NCI-H2196 treated with DMSO at 0.1 percent for 48 hours (cell line): ENCODE data around the gene BRCA2.

Source experiments
- DNase-seq: peaks from one replicate; lab custom pipeline; 2025; ENCODE audit not compliant: unreplicated experiment; lab: John Stamatoyannopoulos, UW

The BRCA2 gene

GRCh38 chr13:32315238-32316027 is at the start of gene BRCA2, which contains the start of gene ZAR1L:
Gene BRCA2 (plus strand): TSS chr13:32315508. CDS start chr13:32316461, 953 bp downstream.
Gene ZAR1L (minus strand): TSS chr13:32315363. CDS start chr13:32311925, 3,438 bp downstream.
- DNase-seq = peak; percentile 35

- no peak for DNase-seq
Observed at GRCh38 chr13:32265726-32266125, 49.6 kb upstream of the BRCA2 start.

GRCh38 chr13:32266130-32266529 is 49.2 kb upstream of the BRCA2 start:
- no peak for DNase-seq

- no peak for DNase-seq
Observed at GRCh38 chr13:32267836-32268439, 47.4 kb upstream of the BRCA2 start.

GRCh38 chr13:32272021-32272683 is 43.2 kb upstream of the BRCA2 start:
- DNase-seq = no peak

- DNase-seq = no peak
Observed at GRCh38 chr13:32277839-32278238, 37.5 kb upstream of the BRCA2 start.

- no peak for DNase-seq
Observed at GRCh38 chr13:32278426-32278825, 36.9 kb upstream of the BRCA2 start.

GRCh38 chr13:32281096-32281495 is 34.2 kb upstream of the BRCA2 start:
- no peak for DNase-seq

- DNase-seq = no peak
Observed at GRCh38 chr13:32282096-32282711, 33.1 kb upstream of the BRCA2 start.

GRCh38 chr13:32284927-32285632 is 30.2 kb upstream of the BRCA2 start:
- no peak for DNase-seq

- DNase-seq = no peak
Observed at GRCh38 chr13:32285633-32285965, 29.7 kb upstream of the BRCA2 start.

- no peak for DNase-seq
Observed at GRCh38 chr13:32297206-32297605, 18.1 kb upstream of the BRCA2 start.

GRCh38 chr13:32298695-32299094 is 16.6 kb upstream of the BRCA2 start:
- no peak for DNase-seq

- DNase-seq = no peak
Observed at GRCh38 chr13:32299893-32300292, 15.4 kb upstream of the BRCA2 start.

- no peak for DNase-seq
Observed at GRCh38 chr13:32300406-32300805, 14.9 kb upstream of the BRCA2 start.

- no peak for DNase-seq
Observed at GRCh38 chr13:32300920-32301319, 14.4 kb upstream of the BRCA2 start.

- DNase-seq = no peak
Observed at GRCh38 chr13:32302461-32302860, 12.8 kb upstream of the BRCA2 start.

- no peak for DNase-seq
Observed at GRCh38 chr13:32305646-32306045, 9.7 kb upstream of the BRCA2 start.

GRCh38 chr13:32309312-32310133 is 5.8 kb upstream of the BRCA2 start:
- no peak for DNase-seq

- no peak for DNase-seq
Observed at GRCh38 chr13:32310134-32310706, 5.1 kb upstream of the BRCA2 start.
